NCI-H2107 treated with DMSO at 0.1 percent for 48 hours (cell line): ENCODE results near the gene TBC1D16.

Source experiments
- DNase-seq: peaks from one replicate; lab custom pipeline; 2025; ENCODE audit not compliant: unreplicated experiment; lab: John Stamatoyannopoulos, UW

Gene TBC1D16

DNA sequence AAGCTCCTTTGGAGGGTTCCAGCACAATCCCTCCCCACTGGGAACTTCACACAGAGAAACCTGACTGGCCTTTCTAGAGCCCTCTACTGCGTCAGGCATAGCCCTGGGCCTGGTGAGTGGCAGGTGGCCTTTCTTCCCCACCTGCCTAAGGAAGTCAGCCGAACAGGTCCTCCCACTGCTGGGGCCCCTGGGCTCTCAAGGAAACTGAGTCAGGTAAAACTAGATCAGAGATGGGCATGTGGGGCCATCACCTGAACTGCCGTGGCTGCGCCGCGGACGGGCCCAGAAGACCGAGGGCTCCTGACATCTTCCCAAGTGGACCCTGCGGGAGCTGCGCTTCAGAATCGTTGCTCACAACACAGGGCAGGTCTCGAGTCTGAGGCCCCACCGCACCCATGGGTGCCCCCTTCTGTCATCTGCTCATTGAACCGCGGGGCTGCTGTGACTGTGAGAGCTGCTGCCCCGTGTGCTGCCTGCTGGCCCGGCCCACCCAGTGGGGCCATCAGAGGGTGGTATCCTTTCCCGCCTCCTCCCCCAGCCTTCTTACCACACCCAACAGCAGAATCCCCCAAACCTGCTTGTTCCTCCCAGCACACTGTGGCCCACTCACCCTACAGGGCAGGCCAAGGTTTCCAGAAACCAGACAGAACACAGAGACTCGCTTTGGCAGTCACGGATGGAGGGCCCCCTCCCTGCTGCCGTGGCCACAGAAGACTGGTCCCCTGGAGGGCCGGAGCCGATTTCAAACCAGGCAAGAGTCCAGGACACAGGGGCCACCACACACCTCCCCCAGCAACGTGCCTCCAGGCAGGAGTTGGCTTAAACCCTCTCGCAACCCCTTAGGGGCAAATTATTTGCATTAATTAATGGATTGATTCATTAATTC lies 81.1 kb downstream of the TBC1D16 start:
- no peak for DNase-seq

DNA sequence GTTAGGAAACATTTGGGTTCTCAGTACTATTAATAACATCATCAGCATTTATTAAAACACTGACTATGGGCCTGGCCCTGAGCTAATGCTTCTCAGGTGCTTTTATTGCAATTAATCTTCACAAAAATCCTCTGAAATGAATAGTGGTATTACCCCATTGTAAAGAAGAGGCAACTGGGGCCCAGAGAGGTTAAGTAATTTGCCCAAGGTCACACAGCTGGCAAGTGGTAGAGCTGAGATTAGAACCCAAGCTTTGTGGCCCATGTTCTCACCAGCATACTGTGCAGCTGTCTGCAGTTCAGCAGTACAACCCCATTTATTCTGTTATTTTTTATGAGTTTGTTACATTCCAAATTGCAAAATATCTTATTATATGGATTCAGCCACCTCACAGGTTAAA lies 82.3 kb downstream of the TBC1D16 start:
- no peak for DNase-seq

- DNase-seq, result no peak
These were observed 82.8 kb downstream of the TBC1D16 start for GRCh38 chr17:79952901-79953300.

- DNase-seq, result no peak
These were observed 83.3 kb downstream of the TBC1D16 start for GRCh38 chr17:79952265-79952877.

DNA sequence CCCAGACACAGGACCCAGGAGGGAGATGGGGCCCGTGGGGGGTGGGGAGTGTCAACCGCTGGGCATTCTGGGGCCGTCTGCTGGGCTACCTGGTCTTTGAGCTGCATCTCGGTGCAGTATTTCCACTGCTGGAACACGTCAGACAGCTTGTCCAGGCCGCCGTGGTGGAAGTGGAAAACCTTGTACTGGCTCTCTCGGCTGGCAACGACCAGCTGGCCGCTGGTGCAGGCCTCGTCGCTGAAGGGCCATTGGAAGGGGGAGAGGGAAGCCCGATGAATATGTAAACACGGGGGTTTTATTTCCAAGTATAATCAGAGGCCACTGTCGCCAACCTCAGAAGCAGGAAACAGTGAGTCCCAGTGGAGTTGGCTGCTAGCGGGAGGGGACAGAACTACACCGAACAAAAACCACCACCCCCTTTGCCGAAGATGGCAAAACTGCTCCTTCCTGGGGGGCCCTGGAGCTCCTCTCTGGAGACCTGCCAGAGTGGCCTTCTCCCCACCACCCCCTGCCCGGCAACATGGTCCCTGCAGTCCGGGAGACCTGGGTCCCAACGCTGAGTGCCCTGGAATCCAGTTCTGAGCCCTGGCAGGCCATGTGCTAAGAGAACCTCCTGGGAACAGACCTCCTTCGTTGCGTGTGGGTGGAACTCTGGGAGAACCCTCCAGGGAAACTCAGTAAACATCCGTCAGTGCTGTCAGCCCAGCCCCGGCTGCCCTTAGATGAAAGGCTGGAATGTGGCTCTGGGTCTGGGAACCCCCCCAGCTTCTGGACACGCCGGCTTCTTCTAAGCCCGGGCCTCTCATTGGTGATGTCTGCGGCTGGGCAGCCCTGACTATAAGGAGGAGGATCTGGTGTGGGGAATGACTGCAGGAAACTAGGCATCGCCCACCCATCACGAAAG lies 84.1 kb downstream of the TBC1D16 start:
- DNase-seq, result peak; percentile 63

DNA sequence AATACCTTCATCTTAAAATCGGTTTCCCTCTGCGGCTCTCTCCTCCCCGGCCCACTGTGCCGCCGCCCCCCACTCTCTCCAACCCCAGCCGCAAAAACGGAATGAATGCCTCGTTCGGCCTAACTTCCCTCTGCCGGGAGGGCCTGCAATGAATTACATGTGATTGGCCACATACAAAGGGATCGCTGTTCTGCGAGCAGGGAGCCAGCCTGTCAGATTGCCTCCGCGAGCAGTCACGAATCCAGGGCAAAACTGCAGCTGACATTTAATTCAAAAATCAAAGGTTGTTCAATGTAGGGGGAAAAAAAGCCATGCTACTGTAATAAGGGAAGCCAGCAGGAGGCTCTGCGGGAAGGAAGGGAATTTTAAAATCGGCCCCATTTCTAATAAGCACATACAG lies 84.9 kb downstream of the TBC1D16 start:
- no peak for DNase-seq

- no peak for DNase-seq
These were observed 85.4 kb downstream of the TBC1D16 start for GRCh38 chr17:79950306-79950705.

DNA sequence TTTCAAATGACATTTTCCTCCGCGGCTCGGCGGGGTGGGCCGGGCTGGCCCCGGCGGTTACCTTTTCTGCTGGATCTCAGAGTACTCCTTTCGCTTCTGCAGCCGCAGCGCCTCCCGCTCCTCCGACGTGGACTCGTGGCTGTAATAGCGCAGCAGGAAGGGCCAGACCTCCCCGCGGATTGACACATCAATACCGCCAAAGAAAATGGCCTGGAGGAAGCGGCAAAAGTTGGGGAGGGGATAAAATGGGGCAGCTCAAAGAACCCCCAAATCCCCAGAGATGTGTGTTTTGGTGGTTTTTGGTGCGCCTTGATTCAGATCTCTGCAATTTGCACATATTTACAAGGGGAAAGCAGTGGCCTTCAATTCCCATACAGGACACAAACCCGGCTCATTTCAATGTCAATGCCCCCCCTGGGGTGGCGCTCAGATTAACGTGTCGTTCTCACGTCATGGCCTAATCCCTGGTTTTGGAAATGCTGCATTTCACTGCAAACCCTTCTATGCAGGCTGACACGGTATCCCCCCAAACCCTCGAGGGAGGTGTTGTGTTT lies 85.9 kb downstream of the TBC1D16 start:
- no peak for DNase-seq

- no peak for DNase-seq
These were observed 86.6 kb downstream of the TBC1D16 start for GRCh38 chr17:79948945-79949655.

- no peak for DNase-seq
These were observed 87.2 kb downstream of the TBC1D16 start for GRCh38 chr17:79948406-79948944.

DNA sequence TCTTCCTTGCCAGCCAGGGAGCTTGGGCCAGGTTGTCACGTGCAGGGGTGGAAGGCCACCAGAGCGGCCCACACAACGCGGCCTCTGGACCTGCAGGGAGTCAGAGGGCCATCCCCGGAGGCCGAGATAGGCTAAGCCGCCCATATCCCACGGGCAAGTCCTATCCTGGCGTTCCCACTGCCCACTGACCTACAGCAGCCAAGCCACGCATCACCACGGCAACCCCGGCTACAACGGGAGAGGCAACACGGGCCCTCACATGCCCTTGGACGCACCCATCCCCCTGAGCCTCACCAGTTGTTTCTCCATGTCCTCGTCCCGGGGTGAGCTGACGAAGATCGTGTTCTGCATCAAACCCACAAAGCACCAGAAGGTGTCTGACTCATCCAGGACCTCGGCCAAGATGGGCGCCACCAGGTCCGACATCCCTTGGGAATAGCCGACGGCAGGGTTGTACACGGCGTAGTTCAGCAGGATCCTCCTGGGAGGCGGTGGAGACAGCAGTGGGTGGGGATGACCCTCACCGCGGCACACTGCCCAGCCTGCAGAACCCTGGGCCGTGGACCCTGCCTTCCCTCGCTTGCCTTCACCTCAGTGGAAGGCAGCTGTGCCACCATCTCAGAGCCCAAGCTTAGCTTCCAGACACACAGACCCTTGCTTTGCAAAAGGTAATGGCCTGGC lies 88.2 kb downstream of the TBC1D16 start:
- DNase-seq, result no peak

- DNase-seq, result no peak
These were observed 89.1 kb downstream of the TBC1D16 start for GRCh38 chr17:79946352-79947231.

- DNase-seq, result no peak
These were observed 89.9 kb downstream of the TBC1D16 start for GRCh38 chr17:79945591-79946255.

DNA sequence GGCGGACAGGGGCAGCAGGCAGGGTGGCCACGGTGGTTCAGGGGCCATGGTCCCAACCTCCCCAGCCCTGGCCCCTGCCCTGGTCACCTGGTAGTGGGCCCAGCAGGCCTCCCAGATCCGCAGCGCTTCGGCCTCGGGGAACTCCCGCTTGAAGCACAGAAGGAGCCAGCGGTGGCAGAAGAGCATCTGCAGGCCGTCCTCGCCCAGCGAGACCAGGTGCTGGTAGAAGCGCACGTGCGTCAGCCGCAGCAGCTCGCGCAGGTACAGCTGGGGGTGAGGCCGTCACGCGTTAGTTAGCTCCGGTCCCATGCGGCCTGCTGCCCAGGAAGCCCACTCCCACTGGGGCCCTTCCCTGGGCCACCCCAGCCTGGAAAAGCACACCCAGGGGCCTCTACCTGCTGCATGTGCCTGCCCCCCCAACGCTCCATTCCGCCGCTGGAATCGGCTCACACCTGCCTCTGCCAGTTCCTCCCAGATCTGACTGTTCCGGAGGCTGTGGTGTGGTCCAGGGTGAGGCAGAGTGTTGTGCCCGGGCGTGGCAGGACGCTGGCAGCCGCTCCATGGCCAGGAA lies 90.8 kb downstream of the TBC1D16 start:
- no peak for DNase-seq

DNA sequence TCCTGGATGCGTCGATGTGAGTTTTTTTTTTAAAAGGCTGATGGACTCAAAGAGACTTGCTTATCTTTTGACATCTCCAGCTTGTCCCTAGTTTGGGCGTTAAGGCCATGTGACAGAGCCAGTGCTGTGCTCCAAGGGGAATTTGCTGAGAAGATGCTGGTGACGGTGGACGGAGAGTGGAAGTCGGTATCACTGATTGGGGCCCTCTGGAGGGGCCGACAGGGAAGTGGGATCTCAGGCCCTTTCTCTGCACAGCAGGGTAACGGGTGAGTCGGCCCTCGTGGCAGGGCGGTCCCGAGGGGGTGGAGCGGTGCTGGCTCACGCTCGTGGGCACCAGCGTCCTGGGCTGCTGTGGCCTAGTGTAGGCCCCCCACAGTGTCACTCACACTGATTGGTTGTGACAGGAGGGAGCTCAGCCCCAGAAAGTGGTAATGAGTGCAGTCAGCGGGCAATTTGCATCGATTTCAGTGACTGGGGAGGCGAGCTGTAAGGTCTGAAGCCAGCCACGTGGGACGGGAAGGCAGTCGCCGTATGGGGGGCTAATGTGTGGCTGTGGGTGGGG lies 91.3 kb downstream of the TBC1D16 start:
- no peak for DNase-seq

DNA sequence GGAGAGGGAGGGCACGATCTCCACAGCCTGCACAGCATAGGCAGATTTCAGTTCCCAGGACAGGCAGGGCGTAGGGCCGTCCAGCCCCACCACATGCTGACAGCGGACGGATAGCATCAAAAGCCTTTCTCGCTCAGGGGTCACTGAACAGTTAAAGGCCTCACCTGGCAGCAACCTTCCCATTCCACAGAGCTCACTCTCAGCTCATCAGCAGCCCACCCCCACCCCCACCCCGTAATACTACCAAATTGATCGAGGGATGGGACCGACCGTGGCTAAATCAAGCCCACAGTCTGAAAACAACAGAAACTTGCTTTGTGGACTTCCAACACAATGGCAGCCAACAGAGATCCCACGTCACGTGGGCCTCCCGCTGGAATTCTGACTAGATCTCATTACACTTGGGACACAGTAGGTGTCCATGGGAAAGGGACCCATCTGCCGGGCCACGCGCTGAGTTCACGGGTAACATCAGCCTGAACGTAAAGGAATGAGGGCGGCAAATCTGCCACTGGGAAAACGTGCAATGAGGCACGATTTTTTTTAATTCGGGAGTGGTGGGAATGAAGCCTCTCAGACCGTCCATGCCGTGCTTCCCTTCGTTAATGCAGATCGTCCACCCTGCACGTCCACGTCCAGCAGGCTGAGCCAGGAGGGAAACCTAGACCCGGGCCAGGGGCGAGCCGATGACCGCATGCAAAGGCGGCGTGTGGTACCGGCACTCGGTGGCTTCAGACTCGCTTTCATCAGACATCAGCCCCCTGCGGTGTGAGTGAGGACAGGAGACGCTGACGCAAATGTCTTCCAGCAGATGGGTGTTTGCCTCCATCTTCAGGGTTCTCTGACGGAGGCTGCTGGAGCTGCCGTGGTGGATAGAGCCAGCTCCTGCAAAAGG lies 92.1 kb downstream of the TBC1D16 start:
- DNase-seq, result no peak
